HG02852 (cell line): ENCODE results near the gene EPM2A.
"Not testable (repeated sequence)": the region's sequence is repeated elsewhere in the genome, so short reads cannot be mapped to it uniquely, and the experiment has no call there.

Source experiments
- ATAC-seq: cut with Tn5 transposase; IDR thresholded peaks from one replicate; pipeline ENCODE4 v1.9.1; 2021; ENCODE audit warnings: mild to moderate bottlenecking, moderate library complexity; ENCODE audit not compliant: unreplicated experiment

The EPM2A gene

GRCh38 chr6:145735356-145736165 is at the start of gene EPM2A:
TSS of gene EPM2A (minus strand) at chr6:145735520. CDS start at chr6:145735498, 22 bp downstream.
- ATAC-seq, result peak; percentile 71

GRCh38 chr6:145784683-145785082 is 49.4 kb upstream of the EPM2A start:
- ATAC-seq, result peak; percentile 86

DNA sequence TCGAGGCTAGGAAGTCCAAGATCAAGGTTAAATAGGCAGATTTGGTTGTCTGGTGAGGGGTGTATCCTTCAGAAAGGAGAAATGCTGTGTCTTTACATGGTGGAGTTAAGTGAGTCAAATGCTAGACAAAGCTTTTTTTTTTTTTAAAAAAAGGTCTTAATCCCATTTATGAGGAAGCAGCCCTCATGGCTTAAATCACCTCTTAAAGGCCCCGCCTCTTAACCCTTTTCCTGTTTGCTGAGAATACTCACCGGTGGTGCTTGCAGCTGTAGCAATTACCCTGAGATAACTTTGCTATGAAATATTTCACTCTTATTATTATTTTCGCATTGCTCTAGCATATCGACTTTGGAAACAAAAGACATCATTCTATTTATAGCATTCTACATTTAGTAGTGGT is 48.5 kb upstream of the EPM2A start:
- no peak for ATAC-seq

- ATAC-seq, result no peak
Observed at GRCh38 chr6:145772846-145773245, 37.5 kb upstream of the EPM2A start.

- no peak for ATAC-seq
Observed at GRCh38 chr6:145765449-145765848, 30.1 kb upstream of the EPM2A start.

DNA sequence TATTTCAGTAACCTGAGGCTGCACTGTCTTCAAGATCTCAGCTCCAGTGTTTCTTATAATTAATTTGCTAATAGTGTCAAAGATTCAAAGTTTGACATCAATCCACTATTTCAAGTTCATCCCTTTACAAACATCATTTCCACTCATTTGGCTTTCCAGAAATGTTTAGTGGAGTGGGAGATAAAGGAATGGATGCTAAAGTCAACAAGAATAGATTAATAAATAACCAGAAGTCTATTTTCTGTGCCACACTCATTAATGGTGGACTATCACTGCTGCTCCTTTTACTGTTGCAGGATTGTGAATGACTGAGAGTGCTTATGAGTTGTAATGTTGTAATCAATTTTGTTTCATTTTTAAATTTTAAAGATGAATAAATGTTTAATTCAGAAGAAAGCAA is 28.4 kb upstream of the EPM2A start:
- ATAC-seq, result no peak

DNA sequence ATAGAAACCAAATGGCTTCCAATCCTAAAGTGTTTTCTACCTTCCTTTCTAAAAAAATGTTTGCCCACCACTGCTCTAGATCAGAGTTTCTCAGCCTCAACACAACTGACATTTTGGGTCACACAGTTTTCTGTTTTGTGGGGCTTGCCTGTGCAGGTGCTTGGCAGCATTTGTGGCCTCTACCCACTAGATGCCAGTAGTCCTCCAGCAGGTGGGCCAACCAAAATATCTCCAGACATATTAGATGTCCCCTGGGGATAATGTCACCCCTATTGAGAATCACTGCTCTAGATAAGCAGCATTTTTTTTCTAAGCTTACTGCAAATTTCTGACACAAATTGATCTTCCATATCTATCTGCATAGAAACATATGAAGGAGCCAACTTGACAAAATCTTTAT is 26.3 kb upstream of the EPM2A start:
- no peak for ATAC-seq

- no peak for ATAC-seq
Observed at GRCh38 chr6:145758113-145758512, 22.8 kb upstream of the EPM2A start.

GRCh38 chr6:145756170-145756662 is 20.9 kb upstream of the EPM2A start:
- no peak for ATAC-seq

GRCh38 chr6:145755682-145756081 is 20.4 kb upstream of the EPM2A start:
- ATAC-seq, result no peak

DNA sequence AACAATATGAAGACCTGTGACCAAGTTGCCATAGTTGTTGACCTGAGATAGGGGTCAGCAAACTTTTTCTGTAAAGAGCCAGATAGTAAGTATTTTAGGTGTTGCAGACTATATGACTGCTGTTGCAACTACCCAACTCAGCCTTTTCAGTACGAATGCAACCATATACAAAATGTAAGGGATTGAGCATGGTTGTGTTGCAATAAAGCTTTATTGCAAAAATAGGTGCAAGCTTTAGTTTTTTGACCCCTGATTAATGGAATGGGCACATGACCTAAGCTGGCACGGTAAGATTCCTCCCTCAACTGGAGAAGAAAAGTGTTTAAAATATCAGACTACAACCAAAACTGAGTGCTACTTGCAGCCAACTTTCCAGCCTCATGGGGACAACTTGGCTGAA is 17.3 kb upstream of the EPM2A start:
- ATAC-seq, result no peak

GRCh38 chr6:145749632-145750031 is 14.3 kb upstream of the EPM2A start:
- peak; percentile 97 for ATAC-seq

DNA sequence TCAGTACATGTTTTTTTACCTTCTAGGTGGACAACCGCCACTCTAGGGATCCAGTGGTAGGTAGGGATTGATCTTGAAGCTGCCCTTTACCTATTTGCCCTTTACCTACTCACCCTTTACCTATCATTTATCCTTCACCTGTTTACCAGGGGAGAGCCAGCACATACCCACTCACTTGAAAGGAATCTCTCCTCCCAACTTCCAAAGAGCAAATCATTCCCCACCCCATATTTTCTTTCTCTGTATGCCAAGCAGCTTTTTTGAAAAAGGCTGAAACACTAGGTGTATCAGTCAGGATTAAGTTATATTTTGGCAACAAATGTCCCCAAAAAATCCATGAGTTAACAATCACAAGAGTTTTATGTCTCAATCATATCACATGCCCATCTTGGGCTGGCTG is 10.5 kb upstream of the EPM2A start:
- no peak for ATAC-seq

- no peak for ATAC-seq
Observed at GRCh38 chr6:145744619-145745018, 9.3 kb upstream of the EPM2A start.

GRCh38 chr6:145743332-145743731 is 8.0 kb upstream of the EPM2A start:
- ATAC-seq, result no peak

GRCh38 chr6:145742472-145742871 is 7.2 kb upstream of the EPM2A start:
- ATAC-seq, result not testable (repeated sequence)

DNA sequence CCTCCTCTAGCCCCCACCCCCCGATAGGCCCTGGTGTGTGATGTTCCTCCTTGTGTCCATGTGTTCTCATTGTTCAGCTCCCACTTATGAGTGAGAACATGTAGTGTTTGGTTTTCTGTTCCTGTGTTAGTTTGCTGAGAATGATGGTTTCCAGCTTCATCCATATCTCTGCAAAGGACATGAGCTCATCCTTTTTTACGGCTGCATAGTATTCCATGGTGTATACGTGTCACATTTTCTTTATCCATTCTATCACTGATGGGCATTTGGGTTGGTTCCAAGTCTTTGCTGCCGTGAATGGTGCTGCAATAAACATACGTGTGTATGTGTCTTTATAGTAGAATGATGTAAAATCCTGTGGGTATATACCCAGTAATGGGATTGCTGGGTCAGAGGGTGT is 4.4 kb upstream of the EPM2A start:
- not testable (repeated sequence) for ATAC-seq

- ATAC-seq, result no peak
Observed at GRCh38 chr6:145738265-145738664, 2.9 kb upstream of the EPM2A start.

DNA sequence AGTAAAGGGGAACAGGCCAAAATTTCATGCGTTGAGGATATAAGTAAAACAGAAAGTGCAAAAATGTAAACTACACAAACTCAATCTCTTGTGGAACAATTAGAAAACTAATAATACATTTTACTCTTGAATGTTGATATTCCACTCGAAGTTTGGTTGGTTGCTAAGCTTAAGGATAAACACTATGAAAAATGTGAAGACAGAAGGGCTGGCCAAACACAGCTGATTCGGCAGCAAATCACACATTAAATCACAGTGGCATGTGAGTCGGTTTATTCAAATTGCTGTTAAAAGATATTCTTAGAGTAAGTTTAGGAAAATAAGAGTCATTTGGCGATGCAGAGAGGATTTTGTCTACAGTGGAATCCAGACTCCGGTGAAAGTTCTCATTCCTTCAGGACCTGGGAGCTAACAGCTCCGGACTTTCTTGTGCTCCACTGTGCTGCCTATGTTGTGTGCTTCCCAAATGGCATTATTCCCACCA is 1.4 kb upstream of the EPM2A start:
- ATAC-seq, result no peak

GRCh38 chr6:145734486-145735355 is 599 bp downstream of the EPM2A start:
- ATAC-seq, result peak; percentile 80

DNA sequence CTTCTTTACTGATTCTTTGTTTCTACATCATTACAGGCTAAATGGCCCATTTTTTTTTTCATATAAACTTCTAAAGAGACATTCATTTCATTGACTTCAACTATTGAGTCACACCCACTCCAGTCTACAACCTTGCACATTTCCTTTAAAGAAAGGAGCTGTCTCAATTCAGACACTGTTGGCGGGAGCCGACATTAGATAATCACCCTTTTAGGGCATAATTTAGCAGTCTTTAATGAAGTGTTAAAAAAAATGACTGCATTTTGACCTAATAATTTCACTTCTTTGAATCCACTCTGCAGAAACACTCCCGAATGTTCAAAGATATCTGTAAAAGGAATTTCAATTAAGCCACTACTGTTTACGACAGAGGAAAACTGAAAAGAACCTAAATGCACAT is 1.5 kb downstream of the EPM2A start:
- ATAC-seq, result no peak

DNA sequence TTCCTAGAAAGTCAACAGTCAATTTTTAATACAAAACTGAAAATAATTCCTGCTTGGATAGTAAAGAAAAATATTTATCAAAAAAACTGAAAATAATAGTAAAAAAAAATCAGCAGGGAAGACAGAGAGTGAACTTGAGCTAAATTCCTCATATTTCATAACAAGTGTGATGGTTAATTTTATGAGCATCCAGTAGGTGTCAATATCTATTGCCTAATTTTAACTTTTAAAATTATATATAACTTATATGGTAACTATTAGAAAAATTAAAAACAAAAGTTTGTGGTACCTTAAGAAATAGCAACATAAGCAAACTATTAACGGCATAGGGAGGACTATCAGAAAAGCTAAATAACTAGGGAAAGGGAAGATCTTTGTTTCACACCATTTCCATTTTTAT is 2.1 kb downstream of the EPM2A start:
- ATAC-seq, result no peak
